GM18511 (cell line): Measurements from ENCODE around the gene MLN.

Source experiments
- ATAC-seq: cut with Tn5 transposase; IDR thresholded peaks from one replicate; pipeline ENCODE4 v1.9.1; 2021; ENCODE audit warnings: mild to moderate bottlenecking, moderate library complexity; ENCODE audit not compliant: unreplicated experiment

Gene MLN

GRCh38 chr6:33772902-33773472 is 30.8 kb downstream of the MLN start:
- ATAC-seq, result no peak

DNA sequence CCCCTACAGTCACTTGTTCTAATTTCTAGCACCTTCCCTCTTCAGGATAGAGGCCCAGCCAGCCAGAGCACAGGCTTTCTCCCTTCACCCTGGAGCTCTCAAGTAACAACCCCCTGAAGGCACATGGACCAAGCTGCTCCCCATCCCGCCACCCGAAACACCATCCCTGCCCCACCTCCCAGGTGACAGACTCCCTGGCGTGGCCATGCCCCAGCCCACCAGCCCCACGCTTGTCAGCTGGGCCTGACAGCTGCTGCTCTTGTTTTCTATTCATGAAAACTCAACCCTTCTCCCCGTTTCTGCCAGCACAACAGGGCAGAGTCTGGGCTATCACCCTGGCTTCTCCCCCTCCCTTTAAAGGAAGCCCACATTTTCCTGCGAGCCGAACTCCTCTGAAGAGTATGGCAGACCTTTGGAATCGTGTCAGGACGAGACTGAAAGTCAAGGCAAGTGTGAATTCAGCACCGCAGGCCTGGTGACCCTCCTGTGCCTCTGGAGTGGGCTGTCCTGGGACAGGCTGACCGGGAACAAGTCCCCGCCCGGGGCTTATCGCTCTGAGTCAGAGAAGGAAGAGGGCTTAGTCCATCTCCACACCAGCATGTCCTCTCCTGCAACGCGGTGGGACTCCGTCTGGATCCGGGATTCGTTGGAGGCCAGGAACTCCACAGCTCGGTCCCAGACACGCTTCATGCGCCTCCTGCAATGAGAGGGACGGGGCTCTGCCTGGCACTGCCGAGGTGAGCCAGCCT is 31.5 kb downstream of the MLN start:
- ATAC-seq, result no peak

GRCh38 chr6:33771146-33772081 is 32.4 kb downstream of the MLN start:
- no peak for ATAC-seq

DNA sequence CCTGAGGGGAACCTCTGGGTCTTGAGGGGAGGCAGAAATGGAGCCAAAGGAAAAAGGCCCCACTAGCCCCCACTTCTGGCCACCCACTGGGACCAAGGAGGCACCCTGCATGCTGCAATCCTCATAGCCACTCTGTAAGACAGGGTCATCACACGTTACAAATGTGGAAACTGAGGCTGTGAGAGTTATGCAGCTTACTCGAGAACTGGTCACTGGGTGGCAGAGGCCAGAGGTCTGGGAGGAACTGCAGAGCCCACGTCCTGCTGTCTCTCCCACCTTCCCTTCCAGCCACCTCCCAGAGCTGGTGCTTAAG is 33.0 kb downstream of the MLN start:
- no peak for ATAC-seq

GRCh38 chr6:33770124-33770832 is 33.5 kb downstream of the MLN start:
- ATAC-seq, result no peak

- no peak for ATAC-seq
These were observed 34.5 kb downstream of the MLN start for GRCh38 chr6:33769248-33769821.

DNA sequence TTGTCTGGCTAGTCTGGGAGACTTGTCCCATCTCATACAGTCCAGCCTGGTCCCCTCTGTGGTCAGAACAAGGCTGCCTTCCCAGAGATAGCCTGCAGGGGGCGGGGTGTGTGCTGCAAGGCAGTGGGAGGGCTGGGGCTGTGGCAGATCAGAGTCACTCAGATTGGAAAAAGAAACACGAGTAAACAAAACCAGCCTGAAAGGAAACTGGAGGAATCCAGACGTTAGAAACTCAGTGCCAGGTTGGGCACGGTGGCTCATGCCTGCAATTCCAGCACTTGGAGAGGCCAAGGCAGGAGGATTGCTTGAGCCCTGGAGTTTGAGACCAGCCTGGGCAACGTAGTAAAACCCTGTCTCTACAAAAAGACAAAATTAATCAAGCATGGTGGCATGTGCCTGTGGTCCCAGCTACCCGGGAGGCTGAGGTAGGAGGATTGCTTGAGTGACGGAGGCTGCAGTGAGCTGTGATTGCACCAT is 35.1 kb downstream of the MLN start:
- no peak for ATAC-seq

GRCh38 chr6:33766921-33767907 is 36.6 kb downstream of the MLN start:
- no peak for ATAC-seq

- ATAC-seq, result no peak
These were observed 38.4 kb downstream of the MLN start for GRCh38 chr6:33765368-33765767.

DNA sequence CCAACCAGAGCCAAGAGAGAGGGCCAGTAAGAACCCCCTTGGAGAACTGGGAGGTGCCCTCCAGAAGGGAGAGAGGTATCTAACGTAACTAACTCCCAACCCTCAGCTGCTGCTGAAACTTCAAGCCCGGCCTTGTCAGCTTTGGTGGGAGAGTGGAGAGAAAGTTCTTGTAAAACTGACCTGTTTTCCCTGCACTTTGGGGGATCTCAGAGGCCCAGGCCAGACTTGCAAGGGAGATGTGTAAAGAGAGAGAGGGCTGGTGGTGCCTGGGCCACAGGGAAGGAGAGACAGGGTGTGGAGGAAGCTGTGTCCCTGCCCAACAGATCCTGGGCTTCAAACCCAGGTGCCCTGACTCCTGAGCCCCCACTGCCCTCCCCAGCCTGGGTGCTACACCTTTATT is 39.8 kb downstream of the MLN start:
- ATAC-seq, result no peak

DNA sequence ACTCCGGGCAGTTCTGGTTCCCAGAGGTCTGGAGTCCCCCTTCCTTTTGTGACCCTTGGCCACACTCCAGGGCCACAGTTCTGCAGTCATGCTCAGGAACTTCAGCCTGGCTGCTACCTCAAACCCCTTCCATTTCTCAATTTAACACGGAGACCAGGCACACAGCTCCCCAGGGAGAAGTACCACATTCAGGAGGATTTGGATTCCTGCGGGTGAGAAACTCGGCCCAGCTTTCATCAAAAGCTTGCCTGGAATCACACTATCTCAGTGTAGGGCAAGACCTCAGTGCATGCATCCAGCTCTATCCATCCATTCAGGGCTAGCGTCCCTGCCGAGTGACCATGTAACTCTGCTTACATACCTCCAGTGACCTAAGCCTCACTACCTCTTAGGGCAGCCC is 40.3 kb downstream of the MLN start:
- no peak for ATAC-seq

DNA sequence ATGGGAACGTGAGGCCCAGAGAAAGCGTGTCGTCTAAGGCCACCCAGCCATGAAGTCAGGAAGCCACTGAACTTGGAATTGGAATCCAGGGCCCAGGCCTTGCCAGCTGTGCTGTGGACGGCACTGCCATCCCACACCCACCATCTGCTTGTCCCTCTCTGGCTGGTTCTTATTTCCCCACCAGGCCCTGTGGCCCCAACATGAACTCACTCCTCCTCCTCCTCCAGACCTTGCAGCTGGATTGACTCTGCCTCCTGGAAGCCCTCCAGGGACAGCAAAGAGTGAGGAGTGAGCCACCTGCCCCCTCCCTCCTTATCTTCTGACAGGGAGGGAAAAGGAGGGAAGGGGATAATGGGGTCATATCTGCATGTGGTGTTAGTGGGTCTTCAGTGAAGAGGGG is 41.1 kb downstream of the MLN start:
- ATAC-seq, result no peak

DNA sequence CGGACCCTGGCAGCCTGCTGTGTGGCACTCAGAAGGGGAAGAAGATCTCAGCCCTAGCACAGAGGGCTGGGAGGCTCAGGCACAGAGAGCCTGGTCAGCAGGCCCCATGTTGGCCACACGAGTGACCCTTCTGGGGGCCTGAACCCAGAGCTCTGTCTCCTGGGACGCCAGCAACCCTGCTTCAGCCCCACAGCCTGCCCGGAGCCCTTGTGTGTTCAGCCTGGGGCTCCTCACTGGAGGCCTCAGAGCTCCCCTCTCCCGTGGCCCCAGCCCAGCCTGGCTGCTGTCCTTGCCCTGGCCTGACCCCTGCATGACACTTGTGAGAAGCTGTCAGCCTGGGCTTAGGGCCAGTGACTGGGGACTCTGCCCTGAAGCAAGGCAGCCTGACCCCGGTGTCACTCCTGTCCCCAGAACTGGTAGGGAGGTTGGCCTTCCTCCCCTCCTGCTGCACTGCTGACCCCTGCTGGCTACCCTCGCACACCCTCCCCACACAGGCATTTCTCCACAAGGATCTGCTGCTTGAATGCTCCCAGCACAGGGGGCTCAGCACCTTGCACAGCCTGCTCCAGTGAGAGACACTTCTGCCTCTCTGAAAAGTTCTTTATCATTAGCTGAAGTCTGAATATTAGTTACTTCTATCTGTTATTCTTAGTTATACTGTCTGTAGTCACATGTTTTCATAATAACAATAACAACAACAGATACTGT is 41.7 kb downstream of the MLN start:
- no peak for ATAC-seq

- ATAC-seq, result no peak
These were observed 42.3 kb downstream of the MLN start for GRCh38 chr6:33761581-33761921.

GRCh38 chr6:33759887-33760629 is 43.7 kb downstream of the MLN start:
- ATAC-seq, result no peak

GRCh38 chr6:33758815-33759216 is 45.0 kb downstream of the MLN start:
- ATAC-seq, result no peak

GRCh38 chr6:33757906-33758305 is 45.9 kb downstream of the MLN start:
- ATAC-seq, result no peak

- ATAC-seq, result no peak
These were observed 46.7 kb downstream of the MLN start for GRCh38 chr6:33757113-33757512.
